Mucosa of descending colon (tissue), 3 donors: ENCODE measurements around the gene YTHDF1. TPM values are rescaled to one million over a fixed set of nuclear protein-coding genes. Genes with fewer than 3 reads are reported as not detected.

Experiments
- ATAC-seq: fragments of 200-7000 bp; cut with Tn5 transposase; one replicate; pipeline ENCODE4 v1.9.1; 2020; ENCODE audit warnings: mild to moderate bottlenecking, moderate library complexity
- DNase-seq, 3 donors: peaks; one replicate each; pipeline ENCODE4 v3.0.0-alpha.2; 2020
- H3K36me3 ChIP-seq: fragments of 200-600 bp; one replicate; pipeline ENCODE4 v1.8.0; 2021; ENCODE audit warnings: low read depth, mild to moderate bottlenecking
- H3K4me1 ChIP-seq: fragments of 200-600 bp; one replicate; pipeline ENCODE4 v1.8.0; 2021; ENCODE audit warnings: low read depth, mild to moderate bottlenecking
- H3K4me3 ChIP-seq: fragments of 200-600 bp; one replicate; pipeline ENCODE4 v1.8.0; 2021; ENCODE audit warnings: mild to moderate bottlenecking
- H3K9me3 ChIP-seq: fragments of 200-600 bp; one replicate; pipeline ENCODE4 v1.8.0; 2021; ENCODE audit warnings: mild to moderate bottlenecking
- CTCF ChIP-seq: fragments of 200-600 bp; IDR thresholded peaks from one replicate; pipeline ENCODE4 v1.8.0; 2022; ENCODE audit warnings: antibody characterized with exemption, mild to moderate bottlenecking
- intact Hi-C, 2 donors: fragments of 100-400 bp; cut with DNase I in 1 of 2; cut with micrococcal nuclease in 1 of 2; formaldehyde crosslinking; loops; one replicate each; pipeline versions ENCODE4 v1.11.0 to v1.11.1; 2022; cut with DNase I, micrococcal nuclease
- total RNA-seq, 3 donors: library from RNA; stranded (reverse); fragmentation: NEBNext Ultra II Directional in 2 of 3; extraction: Animal tissue kit (Norgen Biotek cat#: 25700) in 2 of 3; gene quantifications; one replicate each; pipeline versions ENCODE4 v1.2.1 to v1.2.4, GENCODE V29; 2021 to 2023
- donor health status: DM: no; HTN: no; CAD: no; lungs with moderate emphysema.
- donor health status: DM: no; HTN: no; CAD: no.
- donor health status: DM: no; HTN: yes; CAD: no.

YTHDF1 gene
- total RNA-seq, 3 donors from 2014 or later, result 32.0 to 37.2 (median 34.2) TPM

- ATAC-seq (no peak), DNase-seq (no peak)
- TF ChIP-seq CTCF, result no peak
- Histone ChIP-seq H3K4me3 (no peak overlapping the region), H3K9me3 (no peaks in the 10 kb centered on the region), H3K4me1 (peaks cover 14% of the 10 kb centered on the region), H3K36me3 (no peaks in the 10 kb centered on the region)
- intact Hi-C loops, result no loop called here
Measured at GRCh38 chr20:63181226-63181625, 34.7 kb downstream of the YTHDF1 start.

- TF ChIP-seq CTCF, result no peak
- H3K9me3 ChIP-seq, result no peaks in the 10 kb centered on the region
- no peak overlapping the region for H3K4me3 ChIP-seq
- intact Hi-C loops, result no loop called here
- DNase-seq, result no peak
- peaks cover 14% of the 10 kb centered on the region for H3K4me1 ChIP-seq
- H3K36me3 ChIP-seq, result no peaks in the 10 kb centered on the region
- no peak for ATAC-seq
Measured at GRCh38 chr20:63180569-63181185, 35.3 kb downstream of the YTHDF1 start.

GRCh38 chr20:63179687-63180568 is 36.0 kb downstream of the YTHDF1 start:
- intact Hi-C loops, result loop anchor here in 1 of 2 donors (10.0 kb wide), 1 partner anchor 125 kb away; no protein-coding TSS in a partner anchor
- DNase-seq (no peak), ATAC-seq (no peak)
- no peak overlapping the region for H3K4me3 ChIP-seq
- H3K4me1 ChIP-seq, result peaks cover 14% of the 10 kb centered on the region
- no peaks in the 10 kb centered on the region for H3K9me3 ChIP-seq
- TF ChIP-seq CTCF, result no peak
- H3K36me3 ChIP-seq, result no peaks in the 10 kb centered on the region

- intact Hi-C loops, result loop anchor here in 1 of 2 donors (10.0 kb wide), 1 partner anchor 124 kb away; no protein-coding TSS in a partner anchor
- peak; percentile 46 for ATAC-seq
- Histone ChIP-seq H3K4me1 (peaks cover 14% of the 10 kb centered on the region), H3K36me3 (no peaks in the 10 kb centered on the region), H3K9me3 (no peaks in the 10 kb centered on the region), H3K4me3 (no peak overlapping the region)
- peak in 2 of 3 donors; percentile 35 to 57 for DNase-seq
- no peak for TF ChIP-seq CTCF
Measured at GRCh38 chr20:63178889-63179686, 36.8 kb downstream of the YTHDF1 start.

- no peak for TF ChIP-seq CTCF
- intact Hi-C loops, result loop anchor here in 1 of 2 donors (10.0 kb wide), 1 partner anchor 124 kb away; no protein-coding TSS in a partner anchor
- DNase-seq (no peak), ATAC-seq (no peak)
- Histone ChIP-seq H3K4me1 (peaks cover 14% of the 10 kb centered on the region), H3K4me3 (no peak overlapping the region), H3K9me3 (no peaks in the 10 kb centered on the region), H3K36me3 (no peaks in the 10 kb centered on the region)
Measured at GRCh38 chr20:63178446-63178820, 37.5 kb downstream of the YTHDF1 start.
